ENCODE data around the gene GOT1.

The GOT1 gene

GRCh38 chr10:99389729-99390480, 40.5 kb downstream of the GOT1 start:
- H3K27ac ChIP-seq (ENCODE audit: low read length), result no peak overlapping the region
- no peak overlapping the region for H3K9ac ChIP-seq (ENCODE audit: low read length)
- no peaks in the 10 kb centered on the region for H3K36me3 ChIP-seq (replicated peaks; ENCODE audit: low read depth, low read length)
- no peak overlapping the region for H2AFZ ChIP-seq (ENCODE audit: low read depth, low read length)
- H3K4me1 ChIP-seq (ENCODE audit: low read length), result peaks cover 22% of the 10 kb centered on the region
- H3K4me3 ChIP-seq (ENCODE audit: low read length), result no peak overlapping the region
- H4K20me1 ChIP-seq (ENCODE audit: insufficient read depth, low read length), result no peaks in the 10 kb centered on the region
- H3K4me2 ChIP-seq (ENCODE audit: low read length), result no peak overlapping the region
- no peaks in the 10 kb centered on the region for H3K27me3 ChIP-seq (ENCODE audit: low read depth, low read length)
- no peaks in the 10 kb centered on the region for H3K9me3 ChIP-seq (ENCODE audit: insufficient read depth, low read length)
- no peaks in the 10 kb centered on the region for H3K79me2 ChIP-seq (ENCODE audit: low read length)
- TF ChIP-seq CTCF (IDR thresholded peaks at IDR 0.05; ENCODE audit: low read depth, low read length), result no peak
- TF ChIP-seq EZH2phosphoT487 (IDR thresholded peaks at IDR 0.05; ENCODE audit: low read depth), result no peak

- Histone ChIP-seq H4K20me1 (ENCODE audit: insufficient read depth, low read length) (no peaks in the 10 kb centered on the region), H3K4me1 (ENCODE audit: low read length) (peaks cover 10% of the 10 kb centered on the region), H3K9me3 (ENCODE audit: insufficient read depth, low read length) (no peaks in the 10 kb centered on the region), H3K36me3 (replicated peaks; ENCODE audit: low read depth, low read length) (no peaks in the 10 kb centered on the region), H2AFZ (ENCODE audit: low read depth, low read length) (no peak overlapping the region), H3K9ac (ENCODE audit: low read length) (no peak overlapping the region), H3K79me2 (ENCODE audit: low read length) (no peaks in the 10 kb centered on the region), H3K4me3 (ENCODE audit: low read length) (no peak overlapping the region), H3K27me3 (ENCODE audit: low read depth, low read length) (no peaks in the 10 kb centered on the region), H3K27ac (ENCODE audit: low read length) (no peak overlapping the region), H3K4me2 (ENCODE audit: low read length) (no peak overlapping the region)
- TF ChIP-seq EZH2phosphoT487 (IDR thresholded peaks at IDR 0.05; ENCODE audit: low read depth) (no peak), CTCF (IDR thresholded peaks at IDR 0.05; ENCODE audit: low read depth, low read length) (no peak)
Observed at GRCh38 chr10:99387541-99387940, 42.9 kb downstream of the GOT1 start.

DNA sequence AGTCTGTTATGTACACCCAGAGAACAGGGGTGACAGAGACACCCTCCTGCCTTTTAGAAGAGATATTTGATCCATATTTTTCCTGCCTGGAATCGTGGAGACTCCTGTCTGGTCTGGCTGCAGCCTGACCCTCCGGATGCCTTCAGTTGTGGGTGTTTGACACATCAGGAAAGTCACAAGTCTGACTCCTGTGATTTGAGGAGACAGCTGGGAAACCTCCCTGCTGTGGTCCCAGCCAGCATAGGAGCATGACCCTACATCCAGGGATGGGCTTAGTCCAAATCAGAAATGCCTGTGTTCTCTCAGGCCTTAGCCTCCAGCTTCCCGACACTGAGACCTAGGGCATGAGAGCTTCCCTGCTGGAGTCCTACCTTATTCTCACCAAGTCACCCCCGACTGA, 43.4 kb downstream of the GOT1 start:
- Histone ChIP-seq H3K27ac (ENCODE audit: low read length) (no peak overlapping the region), H3K4me1 (ENCODE audit: low read length) (peaks cover 10% of the 10 kb centered on the region), H3K36me3 (replicated peaks; ENCODE audit: low read depth, low read length) (no peaks in the 10 kb centered on the region), H3K9ac (ENCODE audit: low read length) (no peak overlapping the region), H3K79me2 (ENCODE audit: low read length) (no peaks in the 10 kb centered on the region), H2AFZ (ENCODE audit: low read depth, low read length) (no peak overlapping the region), H3K27me3 (ENCODE audit: low read depth, low read length) (no peaks in the 10 kb centered on the region), H3K4me2 (ENCODE audit: low read length) (no peak overlapping the region), H3K4me3 (ENCODE audit: low read length) (no peak overlapping the region), H3K9me3 (ENCODE audit: insufficient read depth, low read length) (no peaks in the 10 kb centered on the region), H4K20me1 (ENCODE audit: insufficient read depth, low read length) (no peaks in the 10 kb centered on the region)
- TF ChIP-seq EZH2phosphoT487 (IDR thresholded peaks at IDR 0.05; ENCODE audit: low read depth) (no peak), CTCF (IDR thresholded peaks at IDR 0.05; ENCODE audit: low read depth, low read length) (no peak)

GRCh38 chr10:99382176-99382575, 48.2 kb downstream of the GOT1 start:
- H3K36me3 ChIP-seq (replicated peaks; ENCODE audit: low read depth, low read length), result no peaks in the 10 kb centered on the region
- H3K79me2 ChIP-seq (ENCODE audit: low read length), result no peaks in the 10 kb centered on the region
- no peak overlapping the region for H3K4me2 ChIP-seq (ENCODE audit: low read length)
- H3K4me1 ChIP-seq (ENCODE audit: low read length), result peaks cover 10% of the 10 kb centered on the region
- no peaks in the 10 kb centered on the region for H3K9me3 ChIP-seq (ENCODE audit: insufficient read depth, low read length)
- H3K9ac ChIP-seq (ENCODE audit: low read length), result no peak overlapping the region
- H3K27ac ChIP-seq (ENCODE audit: low read length), result no peak overlapping the region
- no peaks in the 10 kb centered on the region for H4K20me1 ChIP-seq (ENCODE audit: insufficient read depth, low read length)
- TF ChIP-seq EZH2phosphoT487 (IDR thresholded peaks at IDR 0.05; ENCODE audit: low read depth) (no peak), CTCF (IDR thresholded peaks at IDR 0.05; ENCODE audit: low read depth, low read length) (no peak)
- H2AFZ ChIP-seq (ENCODE audit: low read depth, low read length), result no peak overlapping the region
- no peak overlapping the region for H3K4me3 ChIP-seq (ENCODE audit: low read length)
- peaks cover 2% of the 10 kb centered on the region; the same call in 1 of the 2 replicates for H3K27me3 ChIP-seq (ENCODE audit: low read depth, low read length)

Measured in OCI-LY3 (cell line).